M059J (cell line): Measurements from ENCODE around the gene NACC2. TPM values are rescaled to one million over a fixed set of nuclear protein-coding genes. Genes with fewer than 3 reads are reported as not detected.
"Not testable (repeated sequence)": the region's sequence is repeated elsewhere in the genome, so short reads cannot be mapped to it uniquely, and the experiment has no call there.

Experiments used
- DNase-seq: peaks from one replicate; pipeline ENCODE4 v3.0.0-alpha.2; 2012; ENCODE audit warnings: low read depth
- total RNA-seq: library from RNA; depleted of rRNA; stranded (reverse); fragments of >200 nt; shearing (Covaris generic); gene quantifications from 2 replicates; pipeline ENCODE4 v1.2.3, GENCODE V29; 2014

Gene NACC2
- total RNA-seq, 1 experiment from 2014 or later, result 9.8 TPM

GRCh38 chr9:136046554-136046920 is 48.6 kb downstream of the NACC2 start:
- no peak for DNase-seq

GRCh38 chr9:136045595-136046553 is 49.2 kb downstream of the NACC2 start:
- no peak for DNase-seq

GRCh38 chr9:136044971-136045594 is 50.0 kb downstream of the NACC2 start:
- DNase-seq, result no peak

GRCh38 chr9:136044207-136044970 is 50.7 kb downstream of the NACC2 start:
- no peak for DNase-seq

- DNase-seq, result no peak
Measured at GRCh38 chr9:136043441-136043991, 51.6 kb downstream of the NACC2 start.

DNA sequence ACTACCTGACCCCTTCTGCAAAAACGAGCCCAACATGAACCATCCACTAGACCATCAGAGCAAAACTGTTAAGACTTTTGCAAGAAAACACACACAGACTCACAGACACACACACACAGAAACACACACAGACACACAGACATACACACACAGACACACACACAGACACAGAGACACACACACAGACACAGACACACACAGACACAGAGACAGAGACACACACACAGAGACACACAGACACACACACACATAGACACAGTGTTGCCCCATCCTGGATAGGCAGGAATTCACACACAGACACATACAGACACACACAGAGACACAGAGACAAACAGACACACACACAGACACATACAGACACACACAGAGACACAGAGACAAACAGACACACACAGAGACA is 52.5 kb downstream of the NACC2 start:
- DNase-seq, result no peak

GRCh38 chr9:136040848-136041247 is 54.2 kb downstream of the NACC2 start:
- DNase-seq, result not testable (repeated sequence)

GRCh38 chr9:136039488-136039887 is 55.6 kb downstream of the NACC2 start:
- DNase-seq, result peak; percentile 9

- DNase-seq, result peak; percentile 8
Measured at GRCh38 chr9:136036848-136037247, 58.2 kb downstream of the NACC2 start.

GRCh38 chr9:136036050-136036449 is 59.0 kb downstream of the NACC2 start:
- DNase-seq, result peak; percentile 54

DNA sequence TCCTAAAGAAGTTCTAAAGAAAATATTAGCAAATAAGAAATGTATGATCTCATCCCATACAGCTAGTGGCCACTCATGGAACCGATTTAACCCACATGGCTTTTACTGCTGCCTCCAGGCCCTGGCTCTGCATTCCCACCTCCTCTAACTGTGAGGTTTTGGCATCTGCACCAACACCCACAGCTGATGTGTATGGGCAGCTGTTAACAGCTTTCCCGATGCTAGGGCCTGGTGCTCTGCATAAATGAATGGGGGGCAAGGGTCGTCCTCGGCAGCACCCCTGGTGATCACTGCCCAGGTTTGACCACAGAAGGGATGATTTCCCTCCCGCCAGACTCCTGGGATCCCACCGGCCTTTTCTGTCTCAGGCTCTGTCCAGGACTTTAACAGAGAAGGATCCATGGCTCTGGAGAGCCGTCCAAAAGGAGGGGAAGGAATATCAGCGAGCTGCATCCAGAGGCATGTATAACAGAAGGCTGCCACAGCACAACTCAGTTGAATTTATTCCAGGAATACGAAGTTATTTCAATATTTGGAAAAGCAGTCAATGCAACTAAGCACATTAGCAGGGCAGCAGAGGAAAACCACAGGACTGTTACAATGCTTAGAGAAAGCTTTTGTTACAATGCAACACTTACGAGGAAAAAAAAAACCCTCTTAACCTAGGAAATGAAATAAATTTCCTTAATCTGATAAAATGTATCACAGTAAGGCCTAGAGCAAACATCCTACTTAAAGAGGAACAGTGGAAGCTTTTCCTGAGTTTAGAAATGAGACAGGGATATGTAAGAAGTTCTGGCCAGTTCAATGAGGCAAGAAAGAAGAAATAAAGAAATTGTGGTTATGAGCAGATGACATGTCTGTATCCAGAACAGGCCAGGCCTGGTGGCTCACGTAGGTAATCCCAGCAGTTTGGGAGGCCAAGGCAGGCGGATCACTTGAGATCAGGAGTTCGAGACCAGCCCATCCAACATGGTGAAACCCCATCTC is 63.1 kb downstream of the NACC2 start:
- no peak for DNase-seq

- DNase-seq, result no peak
Measured at GRCh38 chr9:136031094-136031493, 64.0 kb downstream of the NACC2 start.

- DNase-seq, result no peak
Measured at GRCh38 chr9:136029556-136029955, 65.5 kb downstream of the NACC2 start.

DNA sequence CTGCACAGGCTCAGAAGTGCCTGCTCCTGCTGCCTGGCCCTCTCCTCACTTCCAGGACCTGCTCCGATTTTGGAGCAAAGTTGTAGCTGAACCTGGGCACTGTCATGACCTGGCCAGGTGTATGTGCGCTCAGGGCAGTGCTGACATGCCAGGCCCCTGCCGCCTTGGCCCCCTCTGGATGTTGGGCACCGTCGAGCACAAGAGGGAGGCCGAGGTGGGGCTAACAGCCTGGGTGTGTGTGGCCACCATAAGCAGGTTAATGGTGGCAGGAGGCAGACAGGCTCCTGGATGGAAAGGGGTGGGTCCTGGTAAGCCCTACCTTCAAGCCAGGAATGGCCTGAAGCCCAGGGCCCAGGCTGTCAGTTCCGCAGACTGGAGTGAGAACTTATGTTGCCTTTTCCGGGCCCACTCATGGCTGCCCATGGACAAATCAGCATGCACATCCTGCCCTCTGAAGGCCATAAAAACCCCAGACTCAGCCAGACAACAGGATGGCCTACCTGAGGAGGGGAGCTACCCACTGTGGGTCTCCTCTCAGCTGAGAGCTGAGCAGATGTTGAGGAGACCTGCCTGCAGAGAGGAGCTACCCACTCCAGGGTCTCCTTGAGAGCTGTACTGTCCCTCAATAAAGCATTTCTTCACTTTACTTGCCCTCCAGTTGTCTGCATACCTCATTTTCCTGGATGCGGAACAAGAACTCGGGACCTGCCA is 66.2 kb downstream of the NACC2 start:
- no peak for DNase-seq

- DNase-seq, result not testable (repeated sequence)
Measured at GRCh38 chr9:136026943-136027289, 68.2 kb downstream of the NACC2 start.

DNA sequence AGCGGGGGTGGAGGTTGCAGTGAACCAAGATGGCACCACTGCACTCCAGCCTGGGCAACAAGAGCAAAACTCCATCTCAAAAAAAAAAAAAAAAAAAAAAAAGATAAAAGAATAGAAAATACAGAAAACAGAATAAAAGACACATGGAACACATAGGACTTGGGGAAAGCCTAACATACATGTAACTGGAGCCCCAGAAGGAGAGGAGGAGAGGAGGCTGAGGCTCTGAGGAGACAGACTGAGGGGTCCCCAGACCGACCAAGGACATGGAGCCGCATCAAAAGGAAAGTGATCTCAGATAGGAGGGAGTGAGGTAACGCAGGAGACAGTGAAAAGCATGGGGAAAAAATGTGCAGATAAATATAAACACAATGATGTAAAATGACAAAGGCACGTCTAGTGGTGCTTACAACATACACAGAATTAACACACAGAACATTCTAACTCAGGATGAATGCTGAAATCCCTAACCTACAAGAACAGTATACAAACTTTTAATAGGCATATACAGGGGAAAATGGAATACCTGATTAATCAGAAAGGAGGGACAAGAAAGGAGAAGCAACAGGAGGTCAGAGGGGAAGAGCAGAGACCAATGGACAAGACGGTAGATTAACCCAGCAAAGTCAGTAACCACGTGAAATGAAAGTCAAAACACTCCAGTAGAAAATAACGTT is 68.7 kb downstream of the NACC2 start:
- DNase-seq, result no peak

GRCh38 chr9:136025481-136025880 is 69.6 kb downstream of the NACC2 start:
- no peak for DNase-seq

DNA sequence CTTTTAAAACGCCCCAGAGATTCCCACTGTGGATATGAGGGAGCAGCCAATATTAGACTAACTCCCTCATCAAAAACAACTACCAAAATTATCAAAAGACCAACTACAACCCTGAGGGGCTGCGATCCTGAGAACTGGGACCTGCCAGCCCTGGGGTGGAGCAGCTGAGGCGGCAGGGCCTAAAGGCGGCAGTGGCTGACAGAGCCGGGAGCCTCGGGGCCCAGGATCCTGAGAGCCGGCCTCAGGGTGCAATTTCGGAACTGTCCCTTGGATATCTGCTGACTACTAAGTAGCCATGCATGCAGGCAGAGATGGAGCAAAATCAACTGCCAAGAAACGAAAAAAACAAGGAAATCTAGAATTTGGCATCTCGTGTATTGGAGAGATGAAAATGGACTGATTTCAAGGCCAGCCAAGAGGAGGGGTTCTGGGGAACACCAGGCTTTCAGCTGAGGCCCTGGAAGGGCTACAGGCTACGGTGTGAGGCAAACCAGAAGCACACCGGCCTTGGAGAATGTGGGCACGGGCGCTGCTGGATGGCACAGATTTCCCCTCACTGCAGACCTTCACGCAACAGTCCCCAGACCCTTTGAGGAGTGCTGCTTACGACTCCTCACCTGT is 70.3 kb downstream of the NACC2 start:
- no peak for DNase-seq

DNA sequence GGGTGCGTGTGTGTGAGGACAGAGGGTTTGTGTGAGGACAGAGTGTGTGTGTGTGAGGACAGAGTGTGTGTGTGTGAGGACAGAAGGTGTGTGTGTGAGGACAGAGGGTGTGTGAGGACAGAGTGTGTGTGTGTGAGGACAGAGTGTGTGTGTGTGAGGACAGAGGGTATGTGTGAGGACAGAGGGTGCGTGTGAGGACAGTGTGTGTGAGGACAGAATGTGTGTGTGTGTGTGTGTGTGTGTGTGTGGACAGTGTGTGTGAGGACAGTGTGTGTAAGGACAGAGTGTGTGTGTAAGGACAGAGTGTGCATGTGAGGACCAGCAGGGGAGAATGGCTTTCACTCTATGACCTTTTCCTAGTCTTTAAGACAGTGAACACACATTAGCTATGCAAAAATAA is 70.8 kb downstream of the NACC2 start:
- DNase-seq, result no peak
